ENCODE results near the gene KLHL3.
"Not testable (repeated sequence)": the region's sequence is repeated elsewhere in the genome, so short reads cannot be mapped to it uniquely, and the experiment has no call there.

KLHL3 gene, protein sequence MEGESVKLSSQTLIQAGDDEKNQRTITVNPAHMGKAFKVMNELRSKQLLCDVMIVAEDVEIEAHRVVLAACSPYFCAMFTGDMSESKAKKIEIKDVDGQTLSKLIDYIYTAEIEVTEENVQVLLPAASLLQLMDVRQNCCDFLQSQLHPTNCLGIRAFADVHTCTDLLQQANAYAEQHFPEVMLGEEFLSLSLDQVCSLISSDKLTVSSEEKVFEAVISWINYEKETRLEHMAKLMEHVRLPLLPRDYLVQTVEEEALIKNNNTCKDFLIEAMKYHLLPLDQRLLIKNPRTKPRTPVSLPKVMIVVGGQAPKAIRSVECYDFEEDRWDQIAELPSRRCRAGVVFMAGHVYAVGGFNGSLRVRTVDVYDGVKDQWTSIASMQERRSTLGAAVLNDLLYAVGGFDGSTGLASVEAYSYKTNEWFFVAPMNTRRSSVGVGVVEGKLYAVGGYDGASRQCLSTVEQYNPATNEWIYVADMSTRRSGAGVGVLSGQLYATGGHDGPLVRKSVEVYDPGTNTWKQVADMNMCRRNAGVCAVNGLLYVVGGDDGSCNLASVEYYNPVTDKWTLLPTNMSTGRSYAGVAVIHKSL

DNA sequence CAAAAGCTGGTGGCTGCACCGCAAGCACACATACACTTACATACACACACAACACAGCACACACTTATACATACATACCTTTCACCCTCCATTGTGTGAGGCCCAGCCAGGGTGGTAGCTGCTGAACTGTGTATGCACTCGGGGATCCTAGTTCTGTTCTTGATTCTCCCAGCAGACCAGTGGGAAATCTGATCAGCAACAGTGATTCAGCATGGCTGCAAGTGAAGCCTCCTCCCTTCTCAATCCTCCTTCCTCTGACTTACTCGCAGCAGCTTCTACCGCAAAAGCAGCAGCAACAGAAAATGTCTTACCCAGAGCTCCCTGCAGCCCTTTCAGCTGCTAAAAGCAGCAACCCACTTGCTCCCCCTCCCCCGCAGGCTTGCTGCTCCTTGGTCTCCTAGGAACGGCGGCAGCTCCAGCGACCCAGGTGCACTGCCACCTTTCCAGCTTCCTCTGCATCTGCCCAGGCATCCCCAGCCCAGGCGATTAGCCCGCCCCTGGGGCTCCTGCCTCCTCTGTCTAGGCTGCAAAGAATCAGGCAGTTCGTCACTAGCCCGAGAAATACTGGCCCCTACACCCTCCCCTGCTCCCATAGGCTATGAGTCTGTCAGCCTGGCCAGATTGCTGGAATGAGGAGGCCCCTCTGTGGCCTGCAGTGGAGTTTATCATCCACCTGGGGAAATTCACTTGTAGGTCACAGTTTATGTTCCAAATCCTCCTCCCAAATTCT is at the start of gene KLHL3:
TSS of gene KLHL3 (minus strand) at position 535 of the 730 bp plus-strand sequence. CDS start at position 92, 443 bp downstream.
- peak; percentile 23 for DNase-seq (ENCODE audit: extremely low spot score)
- TF ChIP-seq, protein P1, sequence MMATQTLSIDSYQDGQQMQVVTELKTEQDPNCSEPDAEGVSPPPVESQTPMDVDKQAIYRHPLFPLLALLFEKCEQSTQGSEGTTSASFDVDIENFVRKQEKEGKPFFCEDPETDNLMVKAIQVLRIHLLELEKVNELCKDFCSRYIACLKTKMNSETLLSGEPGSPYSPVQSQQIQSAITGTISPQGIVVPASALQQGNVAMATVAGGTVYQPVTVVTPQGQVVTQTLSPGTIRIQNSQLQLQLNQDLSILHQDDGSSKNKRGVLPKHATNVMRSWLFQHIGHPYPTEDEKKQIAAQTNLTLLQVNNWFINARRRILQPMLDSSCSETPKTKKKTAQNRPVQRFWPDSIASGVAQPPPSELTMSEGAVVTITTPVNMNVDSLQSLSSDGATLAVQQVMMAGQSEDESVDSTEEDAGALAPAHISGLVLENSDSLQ (IDR thresholded peaks at IDR 0.05), result no peak
- TF ChIP-seq CTBP1 (IDR thresholded peaks at IDR 0.05; ENCODE audit: borderline replicate concordance), result no peak
- no peak for TF ChIP-seq ZNF384 (IDR thresholded peaks at IDR 0.05)
- no peak for TF ChIP-seq ARNT (IDR thresholded peaks at IDR 0.05)
- no peak for TF ChIP-seq ELF4 (IDR thresholded peaks at IDR 0.05)
- no peak for TF ChIP-seq TARDBP (IDR thresholded peaks at IDR 0.05)
- no peak for TF ChIP-seq SUZ12 (IDR thresholded peaks at IDR 0.05)
- no peak for TF ChIP-seq L3MBTL2 (conservative IDR thresholded peaks at IDR 0.05)
- TF ChIP-seq HDGF (IDR thresholded peaks at IDR 0.05; ENCODE audit: borderline replicate concordance), result no peak
- TF ChIP-seq BHLHE40 (IDR thresholded peaks at IDR 0.05; ENCODE audit: borderline replicate concordance), result no peak
- TF ChIP-seq LEF1 (IDR thresholded peaks at IDR 0.05; ENCODE audit: borderline replicate concordance), result no peak
- no peak for TF ChIP-seq FOXA1 (IDR thresholded peaks at IDR 0.05)
- no peak for TF ChIP-seq SP1 (IDR thresholded peaks at IDR 0.05)
- POLR2A ChIA-PET, result interaction anchor here (1.4 kb wide), 1 partner anchor 18 kb away, joined by 3 read pairs; no protein-coding TSS in a partner anchor
- CTCF ChIA-PET, result interaction anchor here (1.2 to 1.4 kb wide), 2 partner anchors 16 to 76 kb away, joined by 4 to 12 read pairs; no protein-coding TSS in a partner anchor

DNA sequence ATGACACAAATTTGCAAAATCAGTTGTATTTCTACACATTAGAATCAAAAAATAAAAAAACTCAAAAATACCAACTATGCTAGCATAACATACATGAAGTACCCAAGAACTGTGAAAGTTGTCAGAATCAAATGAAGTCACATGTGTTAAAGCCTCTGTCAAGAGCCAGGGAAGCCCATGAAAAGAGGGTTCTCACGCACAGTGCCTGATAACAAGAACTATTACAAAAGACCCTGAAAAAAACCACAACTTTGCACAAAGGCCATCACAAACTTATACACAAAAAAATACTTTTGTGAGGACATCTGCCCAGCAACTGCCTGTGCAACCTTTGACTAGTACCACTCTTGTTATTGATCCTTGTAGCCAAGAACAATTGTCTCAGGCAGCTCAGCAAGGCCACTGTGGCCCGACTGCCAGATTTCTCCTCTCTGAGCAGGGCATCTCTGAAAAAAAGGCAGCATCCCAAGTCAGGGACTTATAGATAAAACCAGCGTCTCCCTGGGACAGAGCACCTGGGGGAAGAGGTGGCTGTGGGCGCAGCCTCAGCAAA is 47.2 kb upstream of the KLHL3 start:
- POLR2A ChIA-PET, result no interaction called here
- CTCF ChIA-PET, result no interaction called here
- no peak for DNase-seq (ENCODE audit: extremely low spot score)
- TF ChIP-seq FOXK2 (IDR thresholded peaks at IDR 0.05) (no peak), BHLHE40 (IDR thresholded peaks at IDR 0.05; ENCODE audit: borderline replicate concordance) (no peak), SP1 (IDR thresholded peaks at IDR 0.05) (no peak)

DNA sequence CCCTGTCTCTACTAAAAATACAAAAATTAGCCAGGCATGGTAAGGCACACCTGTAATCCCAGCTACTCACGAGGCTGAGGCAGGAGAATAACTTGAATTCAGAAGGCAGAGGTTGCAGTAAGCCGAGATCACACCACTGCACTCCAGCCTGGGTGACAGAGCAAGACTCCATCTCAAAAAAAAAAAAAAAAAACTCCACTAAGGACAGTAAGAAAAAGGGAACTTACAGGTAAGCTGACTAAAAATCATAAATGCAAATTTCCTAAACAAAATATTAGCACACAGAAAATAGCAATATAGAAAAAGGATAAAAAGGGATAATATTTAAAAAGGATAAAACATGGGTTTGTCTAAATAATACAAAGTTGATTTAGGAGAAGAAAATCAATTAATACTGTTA is 46.2 kb upstream of the KLHL3 start:
- ChIA-PET CTCF (interaction anchor here (0.6 kb wide), 1 partner anchor 359 kb away, joined by 3 read pairs; no protein-coding TSS in a partner anchor), POLR2A (no interaction called here)
- TF ChIP-seq FOXA1 (IDR thresholded peaks at IDR 0.05), result no peak
- TF ChIP-seq TARDBP (IDR thresholded peaks at IDR 0.05), result no peak
- TF ChIP-seq ZNF384 (IDR thresholded peaks at IDR 0.05), result no peak
- no peak for TF ChIP-seq HDGF (IDR thresholded peaks at IDR 0.05; ENCODE audit: borderline replicate concordance)
- no peak for TF ChIP-seq FOXK2 (IDR thresholded peaks at IDR 0.05)
- TF ChIP-seq NFRKB (IDR thresholded peaks at IDR 0.05), result no peak
- no peak for TF ChIP-seq ELF4 (IDR thresholded peaks at IDR 0.05)
- TF ChIP-seq, protein P1 (IDR thresholded peaks at IDR 0.05), result no peak
- DNase-seq (ENCODE audit: extremely low spot score), result no peak

DNA sequence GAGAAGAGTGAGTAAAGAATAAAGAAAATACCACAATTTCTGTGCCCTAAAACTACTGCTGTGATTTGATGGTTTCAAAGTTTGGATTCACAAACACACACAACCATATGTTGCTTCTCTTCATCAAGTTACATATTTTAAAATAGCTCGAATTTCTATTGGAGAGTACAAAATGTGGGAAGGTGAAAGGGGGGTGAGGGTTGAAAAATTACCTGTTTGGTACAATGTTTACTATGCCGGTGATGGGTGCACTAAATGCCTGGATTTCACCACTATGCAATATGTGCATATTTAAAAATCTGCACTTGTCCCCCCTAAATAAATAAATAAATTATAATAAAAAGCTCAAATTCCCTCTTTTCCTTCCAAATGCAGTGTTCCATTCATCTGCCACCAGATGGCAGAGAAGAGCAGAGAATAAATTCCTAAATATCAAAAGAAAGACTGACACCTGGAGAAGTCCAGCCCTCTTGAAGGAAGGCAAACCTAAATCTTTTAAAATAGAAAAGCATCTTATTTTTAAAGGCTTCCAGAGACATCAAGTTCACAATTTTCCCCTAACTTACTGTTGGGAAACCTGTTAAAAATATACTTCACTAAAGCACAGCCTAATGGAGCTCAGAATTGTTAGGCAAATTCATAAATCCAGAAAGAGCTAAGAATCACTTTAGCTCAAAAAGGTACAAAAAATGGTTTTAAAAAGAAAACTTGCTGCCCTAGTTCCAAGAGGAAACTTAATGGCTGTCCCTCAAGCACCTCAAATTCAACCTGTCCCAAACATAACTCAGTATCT is 43.1 kb upstream of the KLHL3 start:
- POLR2A ChIA-PET, result interaction anchor here (1.5 to 1.8 kb wide), 2 partner anchors 25 to 110 kb away, joined by 10 read pairs; partner anchors contain the start of genes HNRNPA0 and PKD2L2

DNA sequence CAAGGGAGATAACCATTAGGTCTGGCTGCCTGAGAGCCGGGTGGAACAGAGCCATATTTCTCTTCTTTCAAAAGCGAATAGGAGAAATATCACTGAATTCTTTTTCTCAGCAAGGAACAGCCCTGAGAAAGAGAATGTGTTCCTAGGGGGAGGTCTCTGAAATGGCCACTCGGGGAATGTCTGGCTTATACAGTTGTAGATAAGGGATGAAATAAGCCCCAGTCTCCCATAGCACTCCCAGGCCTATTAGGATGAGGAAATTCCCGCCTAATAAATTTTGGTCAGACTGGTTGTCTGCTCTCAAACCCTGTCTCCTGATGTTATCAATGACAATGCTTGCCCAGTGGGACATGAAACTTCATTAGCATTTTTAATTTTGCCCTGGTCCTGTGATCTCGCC is 32.0 kb upstream of the KLHL3 start:
- CTCF ChIA-PET; POLR2A ChIA-PET; DNase-seq (ENCODE audit: extremely low spot score): not testable (repeated sequence)

More for the DNA sequence above, 43.1 kb upstream of the KLHL3 start:
- TF ChIP-seq SUZ12 (IDR thresholded peaks at IDR 0.05) (no peak), BHLHE40 (IDR thresholded peaks at IDR 0.05; ENCODE audit: borderline replicate concordance) (no peak)
- TF ChIP-seq, protein P1 (IDR thresholded peaks at IDR 0.05), result peak; percentile 75
- peak; percentile 34 for DNase-seq (ENCODE audit: extremely low spot score)
- CTCF ChIA-PET, result interaction anchor here (0.6 to 2.0 kb wide), 23 partner anchors 9 to 1555 kb away, joined by 3 to 18 read pairs (median 4); partner anchors contain the start of gene PKD2L2

DNA sequence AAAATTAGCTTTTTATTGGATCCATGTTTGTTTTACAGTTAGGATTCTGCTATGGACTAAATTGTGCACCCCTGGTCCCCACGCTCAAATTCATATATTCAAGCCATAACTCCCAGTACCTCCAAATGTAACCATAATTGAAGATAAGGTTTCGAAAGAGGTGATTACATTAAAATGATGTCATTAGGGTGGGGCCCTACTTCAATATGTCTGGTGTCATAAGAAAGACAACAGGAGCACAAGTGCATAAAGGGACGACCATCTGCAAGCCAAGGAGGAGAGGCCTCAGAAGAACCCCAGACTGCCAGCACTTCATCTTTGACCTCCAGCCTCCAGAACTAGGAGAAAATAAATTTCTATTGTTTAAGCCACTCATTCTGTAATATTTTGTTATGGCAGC is 25.7 kb upstream of the KLHL3 start:
- no peak for DNase-seq (ENCODE audit: extremely low spot score)
- TF ChIP-seq L3MBTL2 (conservative IDR thresholded peaks at IDR 0.05) (no peak), CTBP1 (IDR thresholded peaks at IDR 0.05; ENCODE audit: borderline replicate concordance) (no peak), TARDBP (IDR thresholded peaks at IDR 0.05) (no peak), ZNF384 (IDR thresholded peaks at IDR 0.05) (no peak)
- POLR2A ChIA-PET, result interaction anchor here (1.3 to 1.5 kb wide), 2 partner anchors 9 to 128 kb away, joined by 3 to 4 read pairs; partner anchors contain the start of gene PKD2L2
- CTCF ChIA-PET, result no interaction called here
